Measurements from ENCODE around the gene CDCA4. TPM values are rescaled to one million over a fixed set of nuclear protein-coding genes. Genes with fewer than 3 reads are reported as not detected.

CDCA4 gene
- total RNA-seq, 1 donor from 2014 or later, result 2.0 TPM

- no peaks in the 10 kb centered on the region for H3K27me3 ChIP-seq (ENCODE audit: low read depth)
- DNase-seq, result no peak
- peaks cover 30% of the 10 kb centered on the region for H3K36me3 ChIP-seq
- H3K27ac ChIP-seq (replicated peaks), result no peak overlapping the region
- TF ChIP-seq, protein P1, sequence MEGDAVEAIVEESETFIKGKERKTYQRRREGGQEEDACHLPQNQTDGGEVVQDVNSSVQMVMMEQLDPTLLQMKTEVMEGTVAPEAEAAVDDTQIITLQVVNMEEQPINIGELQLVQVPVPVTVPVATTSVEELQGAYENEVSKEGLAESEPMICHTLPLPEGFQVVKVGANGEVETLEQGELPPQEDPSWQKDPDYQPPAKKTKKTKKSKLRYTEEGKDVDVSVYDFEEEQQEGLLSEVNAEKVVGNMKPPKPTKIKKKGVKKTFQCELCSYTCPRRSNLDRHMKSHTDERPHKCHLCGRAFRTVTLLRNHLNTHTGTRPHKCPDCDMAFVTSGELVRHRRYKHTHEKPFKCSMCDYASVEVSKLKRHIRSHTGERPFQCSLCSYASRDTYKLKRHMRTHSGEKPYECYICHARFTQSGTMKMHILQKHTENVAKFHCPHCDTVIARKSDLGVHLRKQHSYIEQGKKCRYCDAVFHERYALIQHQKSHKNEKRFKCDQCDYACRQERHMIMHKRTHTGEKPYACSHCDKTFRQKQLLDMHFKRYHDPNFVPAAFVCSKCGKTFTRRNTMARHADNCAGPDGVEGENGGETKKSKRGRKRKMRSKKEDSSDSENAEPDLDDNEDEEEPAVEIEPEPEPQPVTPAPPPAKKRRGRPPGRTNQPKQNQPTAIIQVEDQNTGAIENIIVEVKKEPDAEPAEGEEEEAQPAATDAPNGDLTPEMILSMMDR (IDR thresholded peaks at IDR 0.05; ENCODE audit: borderline replicate concordance), result no peak
- H3K4me3 ChIP-seq, result no peak overlapping the region
- H3K4me1 ChIP-seq, result peaks cover 13% of the 10 kb centered on the region
- H3K9me3 ChIP-seq (replicated peaks), result no peaks in the 10 kb centered on the region
- intact Hi-C loops (cut with micrococcal nuclease), result no loop called here
Observed at GRCh38 chr14:105011312-105011990, 9.4 kb downstream of the CDCA4 start.

- Histone ChIP-seq H3K27me3 (ENCODE audit: low read depth) (no peaks in the 10 kb centered on the region), H3K9me3 (replicated peaks) (no peaks in the 10 kb centered on the region), H3K36me3 (peaks cover 30% of the 10 kb centered on the region), H3K27ac (replicated peaks) (no peak overlapping the region), H3K4me3 (no peak overlapping the region), H3K4me1 (peaks cover 13% of the 10 kb centered on the region)
- intact Hi-C loops (cut with micrococcal nuclease), result no loop called here
- DNase-seq, result no peak
- TF ChIP-seq, protein P1 (IDR thresholded peaks at IDR 0.05; ENCODE audit: borderline replicate concordance), result no peak
Observed at GRCh38 chr14:105010891-105011291, 10.0 kb downstream of the CDCA4 start.

- Histone ChIP-seq H3K27ac (replicated peaks) (no peak overlapping the region), H3K36me3 (peaks cover 30% of the 10 kb centered on the region), H3K27me3 (ENCODE audit: low read depth) (no peaks in the 10 kb centered on the region), H3K4me3 (no peak overlapping the region), H3K9me3 (replicated peaks) (no peaks in the 10 kb centered on the region), H3K4me1 (peaks cover 13% of the 10 kb centered on the region)
- intact Hi-C loops (cut with micrococcal nuclease), result no loop called here
- TF ChIP-seq, protein P1 (IDR thresholded peaks at IDR 0.05; ENCODE audit: borderline replicate concordance), result no peak
- DNase-seq, result no peak
Observed at GRCh38 chr14:105010106-105010505, 10.8 kb downstream of the CDCA4 start.

- TF ChIP-seq, protein P1 (IDR thresholded peaks at IDR 0.05; ENCODE audit: borderline replicate concordance), result no peak
- H3K27ac ChIP-seq (replicated peaks), result no peak overlapping the region
- no peak overlapping the region for H3K4me3 ChIP-seq
- no peak for DNase-seq
- H3K27me3 ChIP-seq (ENCODE audit: low read depth), result no peaks in the 10 kb centered on the region
- intact Hi-C loops (cut with micrococcal nuclease), result no loop called here
- H3K4me1 ChIP-seq, result peaks cover 4% of the 10 kb centered on the region
- H3K36me3 ChIP-seq, result peaks cover 30% of the 10 kb centered on the region
- no peaks in the 10 kb centered on the region for H3K9me3 ChIP-seq (replicated peaks)
Observed at GRCh38 chr14:105007593-105008264, 13.2 kb downstream of the CDCA4 start.

GRCh38 chr14:105006831-105007592, 13.9 kb downstream of the CDCA4 start:
- H3K4me3 ChIP-seq, result no peak overlapping the region
- no peaks in the 10 kb centered on the region for H3K9me3 ChIP-seq (replicated peaks)
- intact Hi-C loops (cut with micrococcal nuclease), result no loop called here
- DNase-seq, result no peak
- TF ChIP-seq, protein P1 (IDR thresholded peaks at IDR 0.05; ENCODE audit: borderline replicate concordance), result no peak
- H3K27ac ChIP-seq (replicated peaks), result no peak overlapping the region
- H3K4me1 ChIP-seq, result no peaks in the 10 kb centered on the region
- peaks cover 30% of the 10 kb centered on the region for H3K36me3 ChIP-seq
- no peaks in the 10 kb centered on the region for H3K27me3 ChIP-seq (ENCODE audit: low read depth)
